Ammon's horn (tissue), 1 donor: ENCODE measurements around the gene FIBCD1.

Experiments
- DNase-seq: peaks from one replicate; pipeline ENCODE4 v3.0.0-alpha.2; 2016; ENCODE audit warnings: low spot score

Gene FIBCD1

GRCh38 chr9:130935648-130936271 lies 3.3 kb downstream of the FIBCD1 start:
- DNase-seq, result no peak

- no peak for DNase-seq
These were observed 4.1 kb downstream of the FIBCD1 start for GRCh38 chr9:130934702-130935647.

- DNase-seq, result no peak
These were observed 4.8 kb downstream of the FIBCD1 start for GRCh38 chr9:130934246-130934645.

GRCh38 chr9:130933114-130934046 lies 5.7 kb downstream of the FIBCD1 start:
- DNase-seq, result no peak

GRCh38 chr9:130932255-130933079 lies 6.6 kb downstream of the FIBCD1 start:
- no peak for DNase-seq

- no peak for DNase-seq
These were observed 7.4 kb downstream of the FIBCD1 start for GRCh38 chr9:130931508-130932254.

- no peak for DNase-seq
These were observed 8.2 kb downstream of the FIBCD1 start for GRCh38 chr9:130930804-130931349.

GRCh38 chr9:130930132-130930803 lies 8.8 kb downstream of the FIBCD1 start:
- DNase-seq, result no peak

- no peak for DNase-seq
These were observed 9.4 kb downstream of the FIBCD1 start for GRCh38 chr9:130929571-130930038.

GRCh38 chr9:130927995-130928900 lies 10.8 kb downstream of the FIBCD1 start:
- no peak for DNase-seq

- DNase-seq, result no peak
These were observed 11.7 kb downstream of the FIBCD1 start for GRCh38 chr9:130927338-130927737.

GRCh38 chr9:130925050-130925678 lies 13.9 kb downstream of the FIBCD1 start:
- DNase-seq, result no peak

GRCh38 chr9:130924448-130924788 lies 14.6 kb downstream of the FIBCD1 start:
- DNase-seq, result no peak

GRCh38 chr9:130923611-130924447 lies 15.2 kb downstream of the FIBCD1 start:
- DNase-seq, result no peak

- DNase-seq, result no peak
These were observed 16.0 kb downstream of the FIBCD1 start for GRCh38 chr9:130922893-130923610.
